ENCODE measurements around the gene BCAS3. TPM values are rescaled to one million over a fixed set of nuclear protein-coding genes. Genes with fewer than 3 reads are reported as not detected.

BCAS3 gene
- polyA plus RNA-seq, 3 donors = 10.3 to 19.1 (median 14.7) TPM

GRCh38 chr17:61387011-61387410 lies 709.4 kb downstream of the BCAS3 start:
- Histone ChIP-seq H3K36me3 (replicated peaks in 1 of 2; ENCODE audit: control insufficient read depth in 1 of 2, insufficient read depth in 2 of 2, low read length in 2 of 2) (no peaks in the 10 kb centered on the region), H3K4me3 (replicated peaks in 1 of 3; ENCODE audit: low read depth in 2 of 3, low read length in 3 of 3) (no peak overlapping the region), H4K20me1 (ENCODE audit: insufficient read depth, low read length) (no peaks in the 10 kb centered on the region), H3K4me1 (ENCODE audit: control insufficient read depth in 1 of 2, insufficient read depth in 2 of 2, low read length in 2 of 2) (no peaks in the 10 kb centered on the region), H3K27ac (ENCODE audit: low read depth in 1 of 2, low read length in 2 of 2) (no peak overlapping the region), H3K79me2 (ENCODE audit: insufficient read depth, low read length) (no peaks in the 10 kb centered on the region), H3K4me2 (replicated peaks; ENCODE audit: extremely low read depth, low read length, poor library complexity, severe bottlenecking) (no peak overlapping the region), H3K9ac (ENCODE audit: insufficient read depth, low read length, poor library complexity, severe bottlenecking) (no peak overlapping the region), H3K27me3 (ENCODE audit: control insufficient read depth in 2 of 2, insufficient read depth in 2 of 2, low read length in 2 of 2) (no peaks in the 10 kb centered on the region), H2AFZ (ENCODE audit: insufficient read depth, low read depth, low read length, poor library complexity, severe bottlenecking) (no peak overlapping the region), H3K9me3 (replicated peaks in 1 of 2; ENCODE audit: control insufficient read depth in 1 of 2, insufficient read depth in 1 of 2, low read length in 2 of 2) (no peaks in the 10 kb centered on the region)
- H3K27me3 Mint-ChIP-seq (ENCODE audit: low read depth in 3 of 3) = peaks cover 7 to 23% (median 8%) of the 10 kb centered on the region in 3 donors
- WGBS (ENCODE audit: insufficient coverage) = 100% methylated on average over 3 of the region's 8 CpGs
- peak overlapping the region in 1 of 7 donors; percentile 63 for H3K27ac Mint-ChIP-seq
- H3K4me3 Mint-ChIP-seq = no peak overlapping the region
- TF ChIP-seq CTCF (IDR thresholded peaks at IDR 0.05) = no peak
- H3K36me3 Mint-ChIP-seq = peaks cover 0 to 3% of the 10 kb centered on the region in 2 donors
- intact Hi-C loops (cut with micrococcal nuclease) = no loop called here
- H3K4me1 Mint-ChIP-seq = peaks cover 3% of the 10 kb centered on the region
- DNase-seq = no peak
- peaks cover 0 to 3% (median 0%) of the 10 kb centered on the region in 7 donors for H3K9me3 Mint-ChIP-seq

GRCh38 chr17:61387511-61388305 lies 710.1 kb downstream of the BCAS3 start:
- H3K27me3 ChIP-seq (ENCODE audit: control insufficient read depth in 2 of 2, insufficient read depth in 2 of 2, low read length in 2 of 2) = no peaks in the 10 kb centered on the region
- H3K9ac ChIP-seq (ENCODE audit: insufficient read depth, low read length, poor library complexity, severe bottlenecking) = no peak overlapping the region
- TF ChIP-seq CTCF (IDR thresholded peaks at IDR 0.05) = no peak
- H3K4me3 Mint-ChIP-seq = no peak overlapping the region
- no peak overlapping the region for H3K4me3 ChIP-seq (replicated peaks in 1 of 3; ENCODE audit: low read depth in 2 of 3, low read length in 3 of 3)
- 93% methylated on average over 3 of the region's 11 CpGs for WGBS (ENCODE audit: insufficient coverage)
- H3K4me1 Mint-ChIP-seq = peaks cover 3% of the 10 kb centered on the region
- intact Hi-C loops (cut with micrococcal nuclease) = no loop called here
- DNase-seq = no peak
- H3K9me3 Mint-ChIP-seq = peaks cover 0 to 3% (median 0%) of the 10 kb centered on the region in 7 donors
- no peak overlapping the region for H2AFZ ChIP-seq (ENCODE audit: insufficient read depth, low read depth, low read length, poor library complexity, severe bottlenecking)
- H3K79me2 ChIP-seq (ENCODE audit: insufficient read depth, low read length) = no peaks in the 10 kb centered on the region
- no peaks in the 10 kb centered on the region for H3K4me1 ChIP-seq (ENCODE audit: control insufficient read depth in 1 of 2, insufficient read depth in 2 of 2, low read length in 2 of 2)
- H3K9me3 ChIP-seq (replicated peaks in 1 of 2; ENCODE audit: control insufficient read depth in 1 of 2, insufficient read depth in 1 of 2, low read length in 2 of 2) = no peaks in the 10 kb centered on the region
- H4K20me1 ChIP-seq (ENCODE audit: insufficient read depth, low read length) = no peaks in the 10 kb centered on the region
- no peak overlapping the region for H3K27ac ChIP-seq (ENCODE audit: low read depth in 1 of 2, low read length in 2 of 2)
- H3K27me3 Mint-ChIP-seq (ENCODE audit: low read depth in 3 of 3) = peaks cover 7 to 26% (median 8%) of the 10 kb centered on the region in 3 donors
- peaks cover 0 to 5% of the 10 kb centered on the region in 2 donors for H3K36me3 Mint-ChIP-seq
- H3K27ac Mint-ChIP-seq = no peak overlapping the region
- no peak overlapping the region for H3K4me2 ChIP-seq (replicated peaks; ENCODE audit: extremely low read depth, low read length, poor library complexity, severe bottlenecking)
- no peaks in the 10 kb centered on the region for H3K36me3 ChIP-seq (replicated peaks in 1 of 2; ENCODE audit: control insufficient read depth in 1 of 2, insufficient read depth in 2 of 2, low read length in 2 of 2)

Data from CD14-positive monocyte (primary cell).